Thoracic aorta (tissue), 2 donors: ENCODE measurements around the gene FAAP100. TPM values are rescaled to one million over a fixed set of nuclear protein-coding genes. Genes with fewer than 3 reads are reported as not detected.

ENCODE experiments used
- ATAC-seq: fragments of 150-250 bp; one replicate; pipeline ENCODE4 v1.8.0; 2017; ENCODE audit warnings: low read depth; ENCODE audit not compliant: insufficient number of reproducible peaks, low FRiP score
- DNase-seq: peaks from one replicate; pipeline ENCODE4 v3.0.0-alpha.2; 2020; ENCODE audit warnings: low spot score
- H3K27ac ChIP-seq, 2 donors: fragments of 200-600 bp; sonication (generic); 1 replicate in 1 of 2; 2 replicates in 1 of 2; pipeline ENCODE4 v1.5.1; 2016; ENCODE audit warnings: mild to moderate bottlenecking in 2 of 2, moderate library complexity in 2 of 2
- H3K27me3 ChIP-seq: fragments of 200-600 bp; sonication (generic); replicated peaks from 2 replicates; pipeline ENCODE4 v1.6.0; 2016; ENCODE audit warnings: mild to moderate bottlenecking; ENCODE audit not compliant: insufficient read depth
- H3K36me3 ChIP-seq: fragments of 200-600 bp; sonication (generic); one replicate; pipeline ENCODE4 v1.5.1; 2016
- H3K4me1 ChIP-seq, 2 donors: fragments of 200-600 bp; sonication (generic); 1 replicate in 1 of 2; 2 replicates in 1 of 2; pipeline versions ENCODE4 v1.5.1 to v1.6.0; 2016; ENCODE audit warnings: low read depth in 2 of 2, mild to moderate bottlenecking in 1 of 2; ENCODE audit not compliant: control insufficient read depth in 1 of 2
- H3K4me3 ChIP-seq: fragments of 200-600 bp; sonication (generic); 2 replicates; pipeline ENCODE4 v1.5.1; 2016; ENCODE audit warnings: mild to moderate bottlenecking
- H3K9me3 ChIP-seq: fragments of 200-600 bp; sonication (generic); 2 replicates; pipeline ENCODE4 v1.5.1; 2016
- total RNA-seq, 2 donors: library from RNA; depleted of rRNA; stranded (reverse); fragments of >200 nt; gene quantifications; one replicate each; pipeline versions ENCODE4 v1.1.0 to v1.2.3, GENCODE V29; 2016
- TF ChIP-seq, protein P1 (sequence below): fragments of 200-600 bp; sonication (generic); IDR thresholded peaks from one replicate; pipeline ENCODE4 v1.5.1; 2019; ENCODE audit warnings: antibody characterized with exemption

FAAP100 gene
- total RNA-seq, 2 donors from 2014 or later = 43.2 to 57.9 TPM

- TF ChIP-seq, protein P1, sequence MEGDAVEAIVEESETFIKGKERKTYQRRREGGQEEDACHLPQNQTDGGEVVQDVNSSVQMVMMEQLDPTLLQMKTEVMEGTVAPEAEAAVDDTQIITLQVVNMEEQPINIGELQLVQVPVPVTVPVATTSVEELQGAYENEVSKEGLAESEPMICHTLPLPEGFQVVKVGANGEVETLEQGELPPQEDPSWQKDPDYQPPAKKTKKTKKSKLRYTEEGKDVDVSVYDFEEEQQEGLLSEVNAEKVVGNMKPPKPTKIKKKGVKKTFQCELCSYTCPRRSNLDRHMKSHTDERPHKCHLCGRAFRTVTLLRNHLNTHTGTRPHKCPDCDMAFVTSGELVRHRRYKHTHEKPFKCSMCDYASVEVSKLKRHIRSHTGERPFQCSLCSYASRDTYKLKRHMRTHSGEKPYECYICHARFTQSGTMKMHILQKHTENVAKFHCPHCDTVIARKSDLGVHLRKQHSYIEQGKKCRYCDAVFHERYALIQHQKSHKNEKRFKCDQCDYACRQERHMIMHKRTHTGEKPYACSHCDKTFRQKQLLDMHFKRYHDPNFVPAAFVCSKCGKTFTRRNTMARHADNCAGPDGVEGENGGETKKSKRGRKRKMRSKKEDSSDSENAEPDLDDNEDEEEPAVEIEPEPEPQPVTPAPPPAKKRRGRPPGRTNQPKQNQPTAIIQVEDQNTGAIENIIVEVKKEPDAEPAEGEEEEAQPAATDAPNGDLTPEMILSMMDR = no peak
- no peak overlapping the region for H3K4me3 ChIP-seq
- no peaks in the 10 kb centered on the region for H3K27me3 ChIP-seq
- H3K36me3 ChIP-seq = no peaks in the 10 kb centered on the region
- DNase-seq = no peak
- H3K27ac ChIP-seq = peak overlapping the region; percentile 35 to 53
- H3K4me1 ChIP-seq = peaks cover 10 to 15% of the 10 kb centered on the region in 2 donors
- ATAC-seq = no peak
- H3K9me3 ChIP-seq = no peaks in the 10 kb centered on the region
Observed at GRCh38 chr17:81500047-81500446, 52.1 kb downstream of the FAAP100 start.

GRCh38 chr17:81499601-81499970 lies 52.6 kb downstream of the FAAP100 start:
- Histone ChIP-seq H3K4me1 (peaks cover 10 to 15% of the 10 kb centered on the region in 2 donors), H3K27ac (peak overlapping the region; percentile 35 to 53), H3K4me3 (peak overlapping the region; percentile 42), H3K36me3 (no peaks in the 10 kb centered on the region), H3K27me3 (no peaks in the 10 kb centered on the region), H3K9me3 (no peaks in the 10 kb centered on the region)
- ATAC-seq = no peak
- no peak for DNase-seq
- TF ChIP-seq, protein P1 = no peak

DNA sequence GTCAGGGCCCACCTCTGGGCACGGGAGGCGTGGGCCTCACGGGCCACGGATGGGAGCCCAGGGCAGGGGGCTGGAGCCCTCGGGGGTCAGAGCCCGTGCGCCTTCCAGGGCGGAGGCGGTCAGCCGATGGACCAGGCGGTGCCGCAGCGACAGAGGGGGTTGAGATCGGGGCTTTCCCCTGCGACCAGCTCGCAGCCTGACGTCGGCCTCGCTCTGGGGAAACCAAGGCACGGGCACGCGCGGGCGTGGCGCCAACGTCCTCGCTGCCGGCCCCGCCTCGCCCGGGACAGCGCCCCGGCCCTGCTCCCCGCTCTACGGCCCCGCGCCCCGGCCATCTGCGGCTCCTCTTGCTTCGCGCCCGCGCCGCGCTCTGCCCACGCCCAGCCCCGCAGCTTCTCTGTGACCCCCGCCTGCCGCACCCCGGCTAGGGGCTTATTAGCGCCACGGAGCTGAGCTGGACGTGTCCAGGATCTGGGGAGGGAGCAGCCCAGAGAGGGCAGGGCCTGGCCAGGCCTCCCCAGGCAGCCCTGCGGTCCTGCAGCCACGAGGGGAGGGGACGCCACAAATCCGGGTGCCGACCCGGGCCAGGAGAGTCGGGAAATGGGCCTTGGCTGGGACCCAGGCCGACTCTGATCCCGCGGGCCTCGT lies 53.1 kb downstream of the FAAP100 start:
- Histone ChIP-seq H3K9me3 (no peaks in the 10 kb centered on the region), H3K27me3 (no peaks in the 10 kb centered on the region), H3K4me1 (peaks cover 10 to 15% of the 10 kb centered on the region in 2 donors), H3K36me3 (no peaks in the 10 kb centered on the region), H3K27ac (peak overlapping the region; percentile 35 to 53), H3K4me3 (peak overlapping the region; percentile 42)
- TF ChIP-seq, protein P1 = no peak
- DNase-seq (no peak), ATAC-seq (no peak)

DNA sequence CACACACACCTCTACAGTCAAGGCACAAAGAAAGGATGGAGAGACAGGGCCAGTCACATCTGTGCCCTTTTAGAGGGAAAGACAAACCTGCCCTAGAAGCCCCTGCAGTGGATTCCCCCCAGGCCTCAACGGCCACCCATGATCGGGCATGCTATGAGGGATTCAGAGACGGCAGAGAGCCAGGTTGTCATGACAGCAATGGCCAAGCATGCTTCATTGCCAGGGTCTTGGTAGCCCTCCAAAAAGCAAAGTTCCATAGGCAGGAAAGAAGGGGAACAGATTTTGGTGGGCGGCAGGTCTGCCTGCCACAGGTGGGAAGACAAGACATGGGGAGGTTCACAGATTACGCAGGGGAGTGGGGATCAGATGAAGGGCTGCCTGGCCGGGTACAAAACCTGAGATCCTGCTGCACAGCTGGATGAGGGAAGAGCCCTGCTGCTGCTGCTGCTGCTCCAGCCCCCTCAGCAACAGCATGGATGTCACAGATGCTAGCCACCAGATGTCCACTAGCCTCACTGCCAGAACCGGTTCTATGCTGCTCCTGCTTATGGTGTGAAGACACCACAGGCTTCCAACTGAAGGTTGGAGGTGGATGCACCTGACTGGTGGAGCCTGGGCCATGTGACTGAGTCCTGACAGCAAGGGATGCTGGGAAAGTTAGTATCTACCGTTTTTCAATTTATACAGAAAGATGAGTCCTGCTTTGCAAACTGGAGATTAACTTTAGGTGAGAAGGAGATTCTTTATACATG lies 57.4 kb downstream of the FAAP100 start:
- Histone ChIP-seq H3K27ac (no peak overlapping the region), H3K4me1 (peaks cover 3 to 8% of the 10 kb centered on the region in 2 donors), H3K9me3 (no peaks in the 10 kb centered on the region), H3K36me3 (no peaks in the 10 kb centered on the region), H3K4me3 (no peak overlapping the region), H3K27me3 (no peaks in the 10 kb centered on the region)
- ATAC-seq (no peak), DNase-seq (no peak)
- TF ChIP-seq, protein P1 = no peak

DNA sequence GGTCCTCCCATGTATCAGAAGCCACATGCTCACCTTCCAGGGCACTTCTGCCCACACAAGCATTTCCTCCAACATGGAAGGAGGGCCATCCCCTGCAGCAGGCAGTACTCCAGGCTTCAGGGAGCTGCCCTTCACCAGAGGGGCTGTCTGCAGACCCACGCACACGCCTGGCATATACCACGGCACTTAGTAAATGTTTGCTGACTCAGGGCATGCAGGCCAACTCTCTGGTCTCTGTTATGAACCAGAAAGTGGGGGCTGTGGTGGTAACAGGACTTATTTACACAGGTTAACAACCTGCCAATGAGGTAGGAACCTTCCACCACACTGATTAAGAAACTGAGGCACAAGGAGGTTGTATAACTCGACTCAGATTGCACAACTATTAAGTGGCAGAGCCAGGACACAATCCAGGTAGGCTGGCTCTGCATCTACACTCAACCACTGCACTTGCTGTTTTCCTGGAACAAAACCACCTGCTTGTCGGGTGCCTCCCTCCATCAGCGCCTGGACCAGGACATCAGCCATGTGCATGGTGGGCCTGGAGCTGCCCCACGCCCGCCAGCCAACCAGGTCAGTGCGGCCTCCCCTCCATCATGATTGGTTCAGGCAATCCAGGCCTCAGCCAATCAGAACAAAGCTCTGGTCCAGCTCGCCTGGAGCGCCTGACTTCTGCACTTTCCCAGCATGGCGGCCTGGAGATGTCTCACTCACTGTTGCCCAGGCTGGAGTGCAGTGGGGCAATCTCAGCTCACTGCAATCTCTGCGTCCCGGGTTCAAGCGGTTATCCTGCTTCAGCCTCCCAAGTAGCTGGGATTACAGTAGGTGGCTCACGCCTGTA lies 58.7 kb downstream of the FAAP100 start:
- TF ChIP-seq, protein P1 = no peak
- Histone ChIP-seq H3K36me3 (no peaks in the 10 kb centered on the region), H3K4me3 (no peak overlapping the region), H3K27me3 (no peaks in the 10 kb centered on the region), H3K27ac (no peak overlapping the region), H3K4me1 (peaks cover 4 to 5% of the 10 kb centered on the region in 2 donors), H3K9me3 (no peaks in the 10 kb centered on the region)
- DNase-seq (no peak), ATAC-seq (no peak)
